HG03342 (cell line): ENCODE measurements around the gene SALL2.

ENCODE experiments used
- ATAC-seq: cut with Tn5 transposase; IDR thresholded peaks from one replicate; pipeline ENCODE4 v1.9.1; 2021; ENCODE audit warnings: mild to moderate bottlenecking, moderate library complexity; ENCODE audit not compliant: unreplicated experiment

Gene SALL2

DNA sequence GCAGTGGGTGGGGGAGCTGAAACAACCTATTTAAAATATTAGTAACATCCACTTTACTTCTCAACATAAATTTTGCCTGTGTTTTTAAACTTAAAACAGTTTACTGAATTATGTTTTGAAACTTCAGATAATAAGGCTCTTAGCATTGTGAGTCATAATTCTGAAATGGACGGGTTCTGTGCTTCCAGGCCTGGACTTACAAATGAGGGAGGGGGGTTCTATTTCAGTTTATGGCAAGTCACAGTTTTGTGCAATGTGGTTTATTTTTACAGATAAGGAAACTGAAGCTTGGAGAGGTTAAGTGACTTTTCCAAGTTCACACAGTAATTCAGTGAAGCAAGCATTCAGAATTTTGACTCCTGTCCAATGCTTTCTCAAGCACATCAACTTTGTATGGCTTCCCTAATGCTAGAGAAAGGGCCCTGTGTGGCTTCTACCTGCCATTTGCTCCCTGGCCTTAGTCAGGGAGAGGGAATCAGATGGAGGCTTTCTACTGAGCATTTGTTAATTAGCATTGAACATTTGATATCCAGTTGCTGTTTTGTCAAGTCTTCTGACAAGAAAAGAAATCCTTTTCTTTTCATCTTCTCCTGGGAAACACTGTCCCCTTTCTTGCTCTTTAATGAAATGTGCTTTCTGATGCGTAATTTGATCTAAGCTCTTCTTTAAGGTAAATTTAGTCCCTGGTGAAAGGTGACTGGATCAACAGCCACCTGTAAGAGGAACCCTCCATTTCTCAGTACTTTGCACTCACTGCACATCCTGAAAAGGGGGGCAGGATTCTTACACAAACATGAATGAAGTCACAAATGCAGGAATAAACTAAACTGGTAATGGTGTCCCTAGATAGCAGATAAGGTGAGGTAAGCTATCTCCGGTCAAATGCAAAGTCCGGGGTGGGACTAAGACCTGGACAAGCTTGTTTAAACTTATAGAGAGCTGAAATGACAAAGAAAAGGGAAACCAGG lies 2.5 kb upstream of the SALL2 start:
- ATAC-seq, result no peak

GRCh38 chr14:21527318-21527679 lies 1.2 kb upstream of the SALL2 start:
- ATAC-seq, result no peak

- no peak for ATAC-seq
These were observed 649 bp upstream of the SALL2 start for GRCh38 chr14:21526672-21527317.

DNA sequence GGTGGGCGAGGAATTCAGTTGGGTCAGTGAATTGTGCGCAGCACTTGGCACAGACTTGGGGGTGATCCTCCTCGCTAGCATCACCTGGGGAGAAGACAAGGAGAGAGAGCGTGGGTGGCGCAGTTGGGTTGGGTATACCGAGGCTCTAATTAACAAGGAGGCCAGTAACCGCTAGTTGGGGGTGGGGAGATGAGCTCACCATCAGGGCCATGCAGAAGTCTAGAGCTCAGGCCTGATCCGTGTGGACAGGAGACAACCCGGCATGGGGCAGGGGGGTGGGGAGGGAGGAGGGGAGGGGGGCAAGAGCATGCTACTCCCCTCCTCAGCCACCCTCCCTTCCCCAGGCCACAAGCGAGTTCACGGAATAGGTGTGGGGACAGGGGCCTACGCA lies 580 bp downstream of the SALL2 start:
- ATAC-seq, result no peak

DNA sequence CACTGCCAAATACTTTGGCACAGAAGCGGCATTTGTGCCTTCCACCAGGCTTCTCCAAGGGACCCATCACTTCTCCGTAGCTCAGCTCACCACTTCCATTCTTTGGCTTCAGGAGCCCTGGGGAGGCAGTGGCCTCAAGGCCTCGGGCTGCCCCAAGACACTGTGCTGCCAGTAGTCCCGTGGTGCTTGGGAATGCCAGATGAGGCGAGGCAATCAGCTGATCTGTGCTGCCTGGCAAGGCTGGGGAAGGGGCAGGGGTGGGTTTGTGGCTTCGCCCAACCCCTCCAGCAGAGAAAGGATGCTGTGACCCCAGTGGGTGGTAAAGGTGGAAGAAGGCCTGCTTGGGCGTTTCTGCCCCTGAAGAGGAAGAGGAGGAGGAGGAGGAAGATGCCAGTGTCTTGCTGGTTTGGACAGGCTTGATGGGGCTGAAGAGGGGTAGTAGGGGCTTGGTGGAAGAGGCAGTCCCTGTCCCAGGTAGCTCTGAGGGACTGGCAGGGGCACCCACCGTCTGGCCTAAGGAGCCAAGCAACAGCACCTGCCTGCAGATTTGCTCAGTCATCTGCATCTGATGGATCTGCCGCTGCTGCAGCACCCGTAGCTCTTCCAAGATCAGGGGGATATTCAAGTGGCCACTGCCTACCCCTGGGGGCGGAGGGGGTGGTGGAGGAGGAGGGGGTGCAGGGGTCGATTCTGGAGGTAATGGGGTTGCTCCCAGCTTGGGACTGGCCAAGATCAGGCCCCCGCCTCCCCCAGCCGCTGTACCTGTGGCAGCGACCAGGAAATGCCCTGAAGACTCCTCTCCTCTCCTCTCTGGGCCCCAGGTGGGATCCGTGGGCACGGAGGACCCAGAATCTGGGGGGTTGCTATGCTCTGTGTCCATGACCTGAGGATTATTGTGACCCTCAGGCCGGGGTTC lies 1.3 kb downstream of the SALL2 start:
- ATAC-seq, result no peak

DNA sequence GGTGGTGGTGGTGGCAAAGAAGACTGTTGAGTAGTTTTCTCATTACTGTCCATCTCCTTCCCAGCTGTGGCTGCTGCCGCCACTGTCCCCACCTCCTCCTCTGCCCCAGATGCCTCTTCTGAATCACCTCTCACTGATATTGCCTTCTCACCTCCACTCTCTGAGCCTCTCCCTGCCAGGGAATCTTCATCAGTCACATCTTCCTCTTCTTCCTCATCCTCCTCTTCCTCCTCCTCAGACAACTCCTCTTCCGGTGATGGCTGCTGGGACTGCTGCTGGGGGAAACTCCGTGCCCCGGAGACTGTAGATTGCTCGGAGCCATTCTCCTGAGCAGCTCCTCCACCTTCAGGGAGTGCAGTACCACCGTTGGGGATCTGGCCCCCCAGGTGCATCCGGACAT lies 2.9 kb downstream of the SALL2 start:
- no peak for ATAC-seq

DNA sequence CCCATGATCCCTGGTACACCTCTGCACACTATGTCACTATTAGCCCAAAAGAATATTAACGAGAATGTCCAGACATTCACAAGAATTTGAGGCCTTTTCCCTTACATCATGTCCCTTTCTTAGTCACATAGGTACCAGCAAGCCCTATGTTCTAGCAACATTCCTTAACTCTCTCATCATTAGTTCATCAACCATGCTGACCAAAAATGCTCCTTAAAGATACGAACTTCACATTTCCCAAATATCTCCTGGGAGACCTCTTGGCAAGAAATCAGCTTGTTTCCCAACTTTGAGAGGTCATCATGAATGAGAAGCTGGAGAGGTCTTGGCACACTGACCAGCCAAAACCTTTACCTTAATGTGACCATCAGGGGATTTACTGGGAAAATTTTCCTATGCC lies 4.6 kb downstream of the SALL2 start:
- ATAC-seq, result no peak

- no peak for ATAC-seq
These were observed 5.4 kb downstream of the SALL2 start for GRCh38 chr14:21520767-21521166.

GRCh38 chr14:21518725-21519124 lies 7.4 kb downstream of the SALL2 start:
- ATAC-seq, result no peak

DNA sequence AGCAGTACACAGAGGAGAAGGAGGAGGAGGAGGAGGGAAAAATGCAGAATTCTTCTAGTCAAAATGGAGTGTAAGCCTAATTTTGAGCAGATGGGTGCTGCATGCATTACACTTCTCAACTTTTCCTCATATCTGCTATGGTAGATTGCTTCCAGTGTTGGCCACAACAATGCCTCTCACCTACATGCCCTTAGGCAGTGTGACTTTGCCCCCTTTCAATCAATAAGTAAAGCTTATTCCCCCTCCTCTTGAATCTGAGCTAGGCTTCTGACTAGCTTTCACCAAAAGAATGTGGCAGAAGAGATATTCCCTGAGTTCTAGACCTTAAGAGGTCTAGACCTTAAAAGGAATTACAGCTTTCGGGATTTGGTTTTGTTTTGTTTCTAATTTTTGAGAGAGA lies 11.8 kb downstream of the SALL2 start:
- ATAC-seq, result no peak

DNA sequence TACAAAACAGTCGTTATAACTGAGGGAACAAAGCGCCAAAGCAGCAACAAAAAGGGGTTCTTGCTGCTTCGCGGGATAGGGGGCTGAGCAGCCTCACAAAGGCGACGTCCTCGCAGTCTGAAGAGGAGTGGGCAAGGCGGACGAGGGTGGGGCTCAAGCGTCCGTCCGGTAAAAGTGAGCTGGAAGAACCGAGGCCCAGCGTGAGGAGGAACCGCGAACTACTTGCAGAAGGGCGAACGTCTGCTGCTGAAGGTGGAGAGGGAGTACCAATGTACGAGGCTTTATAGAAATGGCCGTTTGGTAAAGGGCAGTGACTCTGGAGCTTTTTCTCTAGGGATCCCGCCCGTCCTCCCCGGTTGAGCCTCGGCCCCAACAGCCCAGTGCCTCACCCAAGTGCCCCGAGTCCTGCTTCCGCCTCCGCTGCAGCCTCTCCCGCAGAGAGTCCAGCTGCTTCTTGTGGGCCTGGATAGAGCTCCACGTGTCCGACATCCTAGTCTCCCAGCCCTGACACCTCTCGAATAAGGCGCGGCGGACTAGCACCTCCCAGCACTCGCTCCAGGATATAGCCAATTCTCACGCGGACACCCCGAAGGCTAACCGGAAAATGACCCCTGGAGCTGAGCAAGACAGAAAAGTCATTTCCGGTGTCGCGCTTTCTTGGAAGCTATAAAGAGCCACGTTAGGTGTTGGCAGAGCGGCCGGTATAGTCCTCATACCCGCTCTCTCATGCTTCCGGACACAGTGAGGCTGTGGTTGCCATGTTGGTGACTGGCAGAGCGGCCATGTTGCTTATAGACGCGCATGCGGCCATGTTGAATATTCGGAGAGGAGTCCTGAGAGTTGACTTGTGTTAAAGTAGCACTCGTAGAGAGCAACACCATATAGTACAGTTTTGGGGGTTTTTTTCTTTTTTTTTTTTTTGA lies 15.2 kb downstream of the SALL2 start, which contains the start of gene METTL3:
TSS of gene METTL3 (minus strand) at position 606 of the 923 bp plus-strand sequence. CDS start at position 489, 117 bp downstream.
- peak; percentile 95 for ATAC-seq

GRCh38 chr14:21509432-21510143 lies 16.6 kb downstream of the SALL2 start:
- no peak for ATAC-seq

- no peak for ATAC-seq
These were observed 19.6 kb downstream of the SALL2 start for GRCh38 chr14:21506557-21506956.

GRCh38 chr14:21505012-21505553 lies 21.1 kb downstream of the SALL2 start:
- ATAC-seq, result peak; percentile 80

GRCh38 chr14:21503376-21503775 lies 22.8 kb downstream of the SALL2 start:
- no peak for ATAC-seq

- no peak for ATAC-seq
These were observed 24.6 kb downstream of the SALL2 start for GRCh38 chr14:21501568-21501967.

- no peak for ATAC-seq
These were observed 27.3 kb downstream of the SALL2 start for GRCh38 chr14:21498540-21499526.

DNA sequence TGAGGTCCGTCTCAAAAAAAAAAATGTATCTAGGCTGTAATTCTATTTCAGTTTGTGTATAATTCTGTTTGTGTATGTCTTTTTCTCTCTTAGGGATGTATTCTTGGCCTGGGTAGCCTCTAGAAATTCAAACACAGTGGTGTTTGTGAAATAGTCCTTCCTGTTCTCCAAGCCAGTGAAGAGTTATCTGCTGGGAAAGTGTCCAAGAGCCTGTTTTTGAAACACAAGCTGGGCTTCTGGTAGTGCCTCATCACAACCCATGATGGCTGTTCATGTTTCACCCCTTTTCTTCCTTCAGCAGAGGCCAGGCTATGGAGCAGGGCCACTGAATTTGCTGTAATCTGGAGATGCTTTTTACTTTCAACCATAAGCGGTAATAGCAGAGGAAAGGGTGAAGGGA lies 29.7 kb downstream of the SALL2 start:
- no peak for ATAC-seq
